Measurements from ENCODE around the gene LZTR1.
"Not testable (repeated sequence)": the region's sequence is repeated elsewhere in the genome, so short reads cannot be mapped to it uniquely, and the experiment has no call there.

The LZTR1 gene

DNA sequence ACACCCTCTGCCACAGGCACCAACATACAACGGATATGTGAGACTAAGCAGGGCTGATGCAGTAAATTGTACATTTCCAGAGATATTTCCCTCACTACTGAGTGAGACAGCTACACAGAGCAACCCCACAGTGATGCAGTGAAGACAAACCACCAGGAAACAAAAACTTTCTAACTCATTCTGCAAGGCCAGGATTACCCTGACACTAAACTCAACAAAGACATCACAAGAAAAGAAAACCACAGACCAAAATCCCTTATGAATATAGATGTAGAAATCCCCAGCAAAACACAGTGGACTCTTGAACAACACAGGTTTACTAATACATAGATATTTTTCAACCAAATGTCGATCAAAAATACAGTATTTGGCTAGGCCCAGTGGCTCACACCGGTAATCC, 51.8 kb downstream of the LZTR1 start:
- DNase-seq (ENCODE audit: low read depth) = no peak

- no peak for DNase-seq (ENCODE audit: low read depth)
Observed at GRCh38 chr22:21034989-21035388, 52.9 kb downstream of the LZTR1 start.

DNA sequence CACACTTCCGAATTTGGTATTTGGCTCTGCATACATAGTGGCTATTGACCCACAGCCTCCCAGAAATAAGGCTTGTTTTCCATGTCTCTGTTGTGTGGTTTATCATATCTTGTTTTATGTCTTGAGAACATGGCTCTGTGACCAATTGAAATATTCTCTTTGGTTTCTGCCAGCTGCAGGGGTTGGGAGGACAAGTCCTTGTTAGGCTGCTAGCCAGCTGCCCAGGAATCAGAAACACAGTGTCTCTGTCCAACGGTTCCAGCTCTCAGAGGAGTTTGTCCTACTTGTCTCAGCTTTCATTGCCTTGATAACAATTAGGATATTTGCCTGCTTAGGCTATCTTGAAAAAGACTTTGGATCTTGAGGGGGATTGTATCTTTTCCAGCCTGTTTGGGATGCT, 56.3 kb downstream of the LZTR1 start:
- DNase-seq (ENCODE audit: low read depth) = no peak

DNA sequence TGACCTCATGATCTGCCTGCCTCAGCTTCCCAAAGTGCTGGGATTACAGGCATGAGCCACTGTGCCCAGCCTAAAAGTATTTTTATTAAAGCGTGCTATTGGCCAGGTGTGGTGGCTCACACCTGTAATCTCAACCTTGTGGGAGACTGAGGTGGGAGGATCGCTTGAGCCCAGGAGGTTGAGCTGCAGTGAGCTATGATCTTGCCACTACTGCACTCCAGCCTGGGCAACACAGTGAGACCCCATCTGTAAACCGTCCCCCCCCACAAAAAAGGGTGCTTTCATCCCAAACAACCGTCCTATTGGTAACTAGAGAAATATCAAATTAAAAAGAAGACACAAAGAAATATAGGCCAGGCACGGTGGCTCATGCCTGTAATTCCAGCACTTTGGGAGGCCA, 57.1 kb downstream of the LZTR1 start:
- DNase-seq (ENCODE audit: low read depth) = not testable (repeated sequence)

- no peak for DNase-seq (ENCODE audit: low read depth)
Observed at GRCh38 chr22:21041937-21042336, 59.8 kb downstream of the LZTR1 start.

- DNase-seq (ENCODE audit: low read depth) = no peak
Observed at GRCh38 chr22:21042978-21043859, 61.1 kb downstream of the LZTR1 start.

GRCh38 chr22:21043860-21044535, 61.9 kb downstream of the LZTR1 start:
- no peak for DNase-seq (ENCODE audit: low read depth)

GRCh38 chr22:21044931-21045584, 63.0 kb downstream of the LZTR1 start:
- no peak for DNase-seq (ENCODE audit: low read depth)

DNA sequence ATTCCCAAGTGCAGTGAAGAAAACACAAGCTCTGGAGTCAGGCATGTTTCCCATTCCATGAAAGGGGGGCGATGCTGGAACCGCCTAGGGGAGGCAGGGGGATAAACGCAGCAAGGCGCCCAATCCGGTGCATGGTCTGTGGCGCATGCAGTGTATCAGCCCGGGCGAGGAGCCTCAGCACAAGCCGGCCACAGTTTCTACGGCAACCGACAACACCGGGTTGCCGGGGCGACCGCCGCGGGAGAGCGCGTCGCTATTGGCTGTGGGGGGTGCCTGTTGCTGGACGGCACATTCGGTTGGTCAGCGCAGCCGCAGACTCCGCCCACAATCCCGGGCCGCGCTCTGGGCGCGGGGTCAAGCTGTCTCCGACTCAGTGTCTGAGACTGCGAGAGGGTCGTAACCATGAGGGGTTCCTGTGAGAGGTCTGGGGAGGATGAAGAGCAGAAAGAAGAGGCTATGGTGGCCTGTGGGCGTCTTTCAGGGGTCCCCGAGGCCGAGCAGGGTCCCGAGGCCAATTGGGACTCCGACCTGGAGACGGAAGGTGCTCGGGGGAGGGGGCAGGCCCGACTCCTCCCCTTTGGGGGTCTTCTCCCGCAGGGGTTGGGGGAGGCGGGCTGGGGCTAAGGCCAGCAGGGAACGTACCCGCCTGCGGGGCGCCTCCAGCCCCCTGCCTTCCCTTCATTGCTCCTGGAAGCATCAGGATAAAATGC, 63.6 kb downstream of the LZTR1 start, which contains the start of gene LRRC74B:
Gene LRRC74B (plus strand): TSS at position 362 of the 710 bp plus-strand sequence. CDS start 41 bp downstream, at position 403.
- DNase-seq (ENCODE audit: low read depth) = peak; percentile 62

- no peak for DNase-seq (ENCODE audit: low read depth)
Observed at GRCh38 chr22:21047035-21047661, 65.1 kb downstream of the LZTR1 start.

DNA sequence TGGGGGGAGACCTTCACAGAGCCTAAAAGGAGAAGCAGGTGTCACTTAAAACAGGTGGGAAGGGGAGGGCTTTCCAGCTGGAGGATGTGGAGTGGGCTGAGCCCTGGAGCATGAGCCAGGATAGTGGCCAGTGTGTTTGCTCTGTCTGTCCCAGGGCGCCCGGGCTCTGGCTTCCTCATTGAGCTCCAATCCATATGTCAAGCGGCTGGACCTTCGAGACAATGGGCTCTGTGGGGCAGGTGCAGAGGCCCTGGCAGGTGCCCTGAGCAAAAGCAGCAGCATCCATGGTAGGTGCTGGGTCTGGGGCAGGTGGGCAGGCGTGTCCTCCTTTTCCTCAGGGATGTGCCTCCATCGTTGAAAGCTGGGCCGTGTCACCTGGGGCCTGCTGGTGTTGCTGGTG, 65.6 kb downstream of the LZTR1 start:
- DNase-seq (ENCODE audit: low read depth) = no peak

GRCh38 chr22:21048448-21048847, 66.4 kb downstream of the LZTR1 start:
- not testable (repeated sequence) for DNase-seq (ENCODE audit: low read depth)
